HG02943 (cell line): ENCODE data around the gene RARA.
A peak's percentile ranks its signal among the peaks of the same experiment; 100 is the strongest.

ENCODE experiments used
- ATAC-seq: cut with Tn5 transposase; IDR thresholded peaks from one replicate; pipeline ENCODE4 v1.9.1; 2021; ENCODE audit warnings: mild to moderate bottlenecking, low read depth, moderate library complexity; ENCODE audit not compliant: unreplicated experiment

Gene RARA

DNA sequence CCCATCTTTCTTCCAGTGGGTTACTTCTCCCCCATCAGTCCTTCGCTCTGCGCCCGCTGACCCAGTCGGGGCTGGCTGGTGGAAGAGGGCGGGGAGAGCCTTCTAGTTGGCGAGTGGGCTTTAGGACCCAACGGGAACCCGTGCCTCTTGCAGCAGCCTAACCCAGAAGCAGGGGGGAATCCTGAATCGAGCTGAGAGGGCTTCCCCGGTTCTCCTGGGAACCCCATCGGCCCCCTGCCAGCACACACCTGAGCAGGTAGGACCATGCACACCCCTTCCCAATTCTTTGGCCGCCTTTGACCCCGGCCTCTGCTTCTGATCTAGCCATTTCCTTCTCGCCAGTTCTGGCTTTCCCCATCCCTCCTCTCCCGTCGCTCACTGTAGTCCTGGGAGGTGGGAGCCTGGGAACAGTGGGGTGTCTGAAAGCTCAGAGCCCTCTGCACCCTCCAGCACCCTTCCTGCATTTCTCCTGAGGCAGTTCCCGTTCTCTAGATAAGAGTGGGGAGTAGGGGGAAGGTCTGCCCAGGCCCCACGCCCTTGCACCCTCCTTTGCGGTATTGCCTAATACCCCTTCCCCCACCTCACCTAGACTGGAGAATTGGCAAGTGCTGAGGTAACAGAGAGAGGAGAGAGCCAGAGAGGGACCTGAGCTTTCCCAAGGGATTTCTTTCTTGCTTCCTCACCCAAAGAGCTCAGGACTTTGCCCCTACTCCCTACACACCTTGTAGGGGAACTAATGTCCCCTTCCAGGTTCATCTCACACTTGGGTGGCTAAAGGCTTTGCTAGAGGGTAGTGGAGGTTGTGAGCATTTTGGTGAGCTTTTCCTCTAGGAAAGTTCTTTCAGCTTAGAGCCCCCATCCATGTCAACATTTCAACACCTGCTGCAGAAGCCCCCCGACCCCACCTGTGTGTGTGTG, at the start of gene RARA:
TSS of gene RARA (plus strand) at position 150 of the 918 bp plus-strand sequence. CDS start 22,039 bp downstream, outside the sequence.
- no peak for ATAC-seq

DNA sequence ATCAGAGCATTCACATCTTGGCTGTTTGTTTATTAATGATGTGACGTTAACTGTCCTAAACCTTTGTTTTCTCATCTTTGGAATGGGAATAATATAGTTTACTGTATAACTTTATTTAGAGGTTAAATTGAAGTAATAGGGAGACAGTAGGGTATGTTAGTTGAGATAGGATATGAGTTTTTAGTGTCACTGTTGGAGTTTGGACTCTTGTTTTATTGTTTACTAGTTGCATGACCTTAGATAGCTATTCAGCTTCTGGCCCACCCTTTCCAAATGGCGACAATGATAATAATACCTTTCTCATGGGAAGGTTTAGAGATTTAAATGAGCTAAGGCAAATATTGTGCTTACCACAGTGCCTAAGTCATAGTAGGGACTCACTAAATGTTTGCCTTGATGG, 49.5 kb upstream of the RARA start:
- no peak for ATAC-seq

- ATAC-seq, result no peak
These were observed 48.5 kb upstream of the RARA start for GRCh38 chr17:40260528-40260927.

DNA sequence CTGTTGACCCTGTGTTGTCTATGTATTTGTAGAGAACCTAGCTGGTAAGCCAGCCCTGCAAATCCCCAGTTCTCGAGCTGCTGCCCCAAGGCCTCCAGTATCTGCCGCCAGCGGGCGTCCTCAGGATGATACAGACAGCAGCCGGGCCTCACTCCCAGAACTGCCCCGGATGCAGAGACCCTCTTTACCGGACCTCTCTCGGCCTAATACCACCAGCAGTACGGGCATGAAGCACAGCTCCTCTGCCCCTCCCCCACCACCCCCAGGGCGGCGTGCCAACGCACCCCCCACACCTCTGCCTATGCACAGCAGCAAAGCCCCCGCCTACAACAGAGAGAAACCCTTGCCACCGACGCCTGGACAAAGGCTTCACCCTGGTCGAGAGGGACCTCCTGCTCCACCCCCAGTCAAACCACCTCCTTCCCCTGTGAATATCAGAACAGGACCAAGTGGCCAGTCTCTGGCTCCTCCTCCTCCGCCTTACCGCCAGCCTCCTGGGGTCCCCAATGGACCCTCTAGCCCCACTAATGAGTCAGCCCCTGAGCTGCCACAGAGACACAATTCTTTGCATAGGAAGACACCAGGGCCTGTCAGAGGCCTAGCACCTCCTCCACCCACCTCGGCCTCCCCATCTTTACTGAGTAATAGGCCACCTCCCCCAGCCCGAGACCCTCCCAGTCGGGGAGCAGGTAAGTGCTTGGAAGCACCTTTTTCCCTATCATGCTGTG, 44.4 kb upstream of the RARA start:
- ATAC-seq, result no peak

GRCh38 chr17:40265337-40265736, 43.6 kb upstream of the RARA start:
- ATAC-seq, result no peak

DNA sequence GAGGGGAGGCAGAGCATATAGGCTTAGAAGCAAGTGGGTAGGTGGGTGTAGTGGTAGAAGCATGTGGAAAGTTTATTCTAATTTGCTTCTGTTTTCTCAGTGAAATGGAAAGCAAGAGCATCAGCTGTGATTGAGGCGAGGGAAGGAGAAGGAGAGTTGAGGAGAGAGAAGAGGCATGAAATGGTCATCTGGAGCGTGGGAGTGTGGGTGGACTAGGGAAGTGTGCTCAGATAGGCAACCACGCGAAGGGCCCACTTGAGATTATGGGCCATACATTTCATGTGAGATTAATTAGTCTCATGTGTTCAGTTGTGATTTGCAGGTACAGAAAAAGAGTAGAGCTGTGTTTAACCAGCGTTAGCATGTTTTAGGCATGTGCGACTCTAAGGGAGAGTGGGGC, 42.1 kb upstream of the RARA start:
- ATAC-seq, result no peak

- no peak for ATAC-seq
These were observed 40.8 kb upstream of the RARA start for GRCh38 chr17:40268141-40268712.

- no peak for ATAC-seq
These were observed 30.6 kb upstream of the RARA start for GRCh38 chr17:40278414-40278813.

DNA sequence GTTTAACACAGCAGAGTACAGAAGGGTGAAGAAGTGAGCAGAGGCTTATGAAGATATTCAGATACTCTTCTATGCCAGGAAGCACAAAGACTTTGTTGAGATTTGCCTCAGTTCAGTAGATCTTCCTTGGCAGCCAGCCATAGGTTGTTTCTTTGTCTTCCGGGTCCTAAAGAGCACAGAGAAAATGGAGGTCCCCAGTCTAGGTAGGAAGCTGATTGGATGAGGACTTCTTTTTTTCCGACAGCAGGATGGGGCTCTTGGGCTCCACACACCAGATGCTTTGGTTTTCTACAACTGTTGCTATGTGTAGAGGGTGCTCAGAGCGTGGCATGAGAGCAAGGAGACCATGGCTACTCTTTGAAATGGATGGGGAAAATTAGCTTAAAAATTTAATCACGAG, 29.6 kb upstream of the RARA start:
- ATAC-seq, result no peak

GRCh38 chr17:40281663-40282062, 27.3 kb upstream of the RARA start:
- ATAC-seq, result no peak

DNA sequence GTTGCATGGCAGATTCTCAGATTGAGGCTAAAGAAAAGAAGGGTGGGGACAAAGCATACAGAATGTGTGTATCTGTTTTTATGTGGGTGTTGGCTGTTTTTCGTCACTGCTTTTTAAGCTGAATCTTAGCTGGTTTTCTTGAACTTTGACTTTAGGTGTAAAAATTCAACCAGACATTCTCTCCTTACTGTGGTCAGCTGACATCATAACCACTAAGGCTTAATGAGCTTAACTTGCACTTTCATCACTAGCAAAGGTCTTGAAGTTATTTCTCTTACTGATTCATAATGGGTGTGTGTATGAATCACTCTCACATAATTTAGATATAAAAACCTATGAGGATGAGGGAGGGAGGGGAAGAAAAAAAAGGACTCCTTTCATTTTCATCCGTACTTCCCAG, 25.3 kb upstream of the RARA start:
- ATAC-seq, result no peak

- ATAC-seq, result no peak
These were observed 24.8 kb upstream of the RARA start for GRCh38 chr17:40284085-40284713.

DNA sequence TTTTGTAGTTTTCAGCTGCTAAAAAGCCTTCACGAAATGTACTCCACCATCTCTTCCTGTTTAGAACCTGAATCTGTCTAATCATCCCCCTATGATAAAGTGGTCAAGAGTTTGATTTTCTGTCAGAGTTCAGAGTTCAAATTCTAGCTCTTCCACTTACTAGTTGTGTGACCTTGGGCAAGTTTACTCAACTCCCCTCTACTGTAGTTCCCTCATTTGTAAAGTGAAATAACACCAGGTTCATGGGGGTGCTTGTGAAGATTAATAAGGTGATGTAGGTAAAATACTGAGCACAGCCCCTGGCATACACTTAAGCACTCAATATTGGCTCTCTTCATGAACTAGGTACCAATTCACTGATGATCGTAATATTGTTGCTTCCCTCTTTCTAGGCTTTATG, 22.5 kb upstream of the RARA start:
- ATAC-seq, result no peak

GRCh38 chr17:40287159-40287493, 21.9 kb upstream of the RARA start:
- ATAC-seq, result no peak

- ATAC-seq, result peak; percentile 96
These were observed 21.2 kb upstream of the RARA start, which contains the start of gene CDC6 for GRCh38 chr17:40287494-40288369. Gene CDC6 (plus strand): TSS chr17:40287879. CDS start chr17:40289421, 1,542 bp downstream.

DNA sequence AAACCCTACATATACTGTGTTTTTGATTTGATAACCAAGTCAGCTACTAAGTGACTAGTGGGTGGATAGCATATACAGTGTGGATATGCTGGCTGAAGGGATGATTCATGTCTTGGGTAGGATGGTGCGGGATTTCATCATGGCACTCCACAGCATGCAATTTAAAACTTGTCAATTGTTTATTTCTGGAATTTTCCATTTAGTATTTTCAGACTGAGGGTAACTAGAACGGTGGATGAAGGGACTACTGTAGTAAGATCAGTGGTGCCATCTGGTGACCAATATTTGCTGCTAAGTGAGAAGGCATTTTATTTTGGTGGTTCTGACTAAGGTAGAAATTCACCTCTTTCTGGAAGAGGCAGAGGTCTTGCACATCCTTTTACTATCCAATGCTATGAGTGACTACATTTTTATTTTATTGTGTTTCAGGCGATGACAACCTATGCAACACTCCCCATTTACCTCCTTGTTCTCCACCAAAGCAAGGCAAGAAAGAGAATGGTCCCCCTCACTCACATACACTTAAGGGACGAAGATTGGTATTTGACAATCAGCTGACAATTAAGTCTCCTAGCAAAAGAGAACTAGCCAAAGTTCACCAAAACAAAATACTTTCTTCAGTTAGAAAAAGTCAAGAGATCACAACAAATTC, 18.2 kb upstream of the RARA start:
- ATAC-seq, result no peak

DNA sequence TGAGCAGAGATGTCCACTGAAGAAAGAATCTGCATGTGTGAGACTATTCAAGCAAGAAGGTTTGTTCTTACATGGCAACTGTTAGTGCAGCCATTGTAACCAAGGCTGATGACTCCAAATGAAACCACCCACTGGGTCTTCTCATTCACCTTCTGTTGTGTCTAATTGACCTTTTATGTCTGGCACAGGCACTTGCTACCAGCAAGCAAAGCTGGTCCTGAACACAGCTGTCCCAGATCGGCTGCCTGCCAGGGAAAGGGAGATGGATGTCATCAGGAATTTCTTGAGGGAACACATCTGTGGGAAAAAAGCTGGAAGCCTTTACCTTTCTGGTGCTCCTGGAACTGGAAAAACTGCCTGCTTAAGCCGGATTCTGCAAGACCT, 17.7 kb upstream of the RARA start:
- no peak for ATAC-seq

GRCh38 chr17:40293363-40293762, 15.6 kb upstream of the RARA start:
- ATAC-seq, result no peak
